Astrocyte (in vitro differentiated cells and primary cell): ENCODE measurements around the gene CFAP58. TPM values are rescaled to one million over a fixed set of nuclear protein-coding genes. Genes with fewer than 3 reads are reported as not detected.

ENCODE experiments used
- DNase-seq: peaks from one replicate; pipeline ENCODE4 v3.0.0-alpha.2; 2010; ENCODE audit warnings: low read depth
- FAIRE-seq: peaks from 2 replicates; lab custom pipeline; 2011; peaks lifted over from hg19 to GRCh38; lab: Jason Lieb, UNC
- H2AFZ ChIP-seq: 2 replicates; pipeline ENCODE4 v1.6.0; 2012; ENCODE audit warnings: low read depth, low read length, inconsistent platforms
- H3K27ac ChIP-seq: 2 replicates; pipeline ENCODE4 v1.5.1; 2011; ENCODE audit warnings: low read depth, low read length, inconsistent platforms
- H3K27me3 ChIP-seq: 2 replicates; pipeline ENCODE4 v1.6.0; 2011; ENCODE audit warnings: low read length, inconsistent platforms; ENCODE audit not compliant: insufficient read depth
- H3K36me3 ChIP-seq: 2 replicates; pipeline ENCODE4 v1.5.1; 2011; ENCODE audit warnings: low read length, inconsistent platforms; ENCODE audit not compliant: insufficient read depth
- H3K4me1 ChIP-seq: 2 replicates; pipeline ENCODE4 v1.5.1; 2011; ENCODE audit warnings: low read length, inconsistent platforms; ENCODE audit not compliant: insufficient read depth
- H3K4me2 ChIP-seq: 2 replicates; pipeline ENCODE4 v1.6.0; 2012; ENCODE audit warnings: low read length, inconsistent platforms
- H3K4me3 ChIP-seq: 2 replicates; pipeline ENCODE4 v1.5.1; 2011; ENCODE audit warnings: low read depth, mild to moderate bottlenecking, low read length, inconsistent platforms; ENCODE audit not compliant: insufficient read depth
- H3K79me2 ChIP-seq: 2 replicates; pipeline ENCODE4 v1.6.0; 2012; ENCODE audit warnings: mild to moderate bottlenecking, low read length, inconsistent platforms; ENCODE audit not compliant: insufficient read depth
- H3K9ac ChIP-seq: 2 replicates; pipeline ENCODE4 v1.6.0; 2012; ENCODE audit warnings: mild to moderate bottlenecking, low read length, inconsistent platforms
- H3K9me3 ChIP-seq: 2 replicates; pipeline ENCODE4 v1.5.1; 2012; ENCODE audit warnings: low read depth, mild to moderate bottlenecking, low read length, inconsistent platforms; ENCODE audit not compliant: insufficient read depth
- H4K20me1 ChIP-seq: 2 replicates; pipeline ENCODE4 v1.6.0; 2012; ENCODE audit warnings: low read length, inconsistent platforms; ENCODE audit not compliant: insufficient read depth
- H3K27ac Mint-ChIP-seq: one replicate; pipeline ENCODE4 v1.8.0; 2021; ENCODE audit warnings: mild to moderate bottlenecking, mixed read lengths; ENCODE audit not compliant: unreplicated experiment
- H3K27me3 Mint-ChIP-seq: one replicate; pipeline ENCODE4 v1.8.0; 2021; ENCODE audit warnings: low read depth, mixed read lengths; ENCODE audit not compliant: unreplicated experiment
- H3K36me3 Mint-ChIP-seq: one replicate; pipeline ENCODE4 v1.8.0; 2021; ENCODE audit warnings: low read depth, mixed read lengths; ENCODE audit not compliant: unreplicated experiment
- H3K4me1 Mint-ChIP-seq: one replicate; pipeline ENCODE4 v1.8.0; 2021; ENCODE audit warnings: low read depth, mixed read lengths; ENCODE audit not compliant: unreplicated experiment
- H3K4me3 Mint-ChIP-seq: one replicate; pipeline ENCODE4 v1.8.0; 2021; ENCODE audit warnings: mild to moderate bottlenecking, moderate library complexity, mixed read lengths; ENCODE audit not compliant: unreplicated experiment
- H3K9me3 Mint-ChIP-seq: one replicate; pipeline ENCODE4 v1.8.0; 2021; ENCODE audit warnings: mild to moderate bottlenecking, mixed read lengths; ENCODE audit not compliant: unreplicated experiment
- EZH2 ChIP-seq: IDR thresholded peaks from 2 replicates; pipeline ENCODE4 v1.6.1; 2012; ENCODE audit warnings: mild to moderate bottlenecking, low read length, inconsistent platforms; ENCODE audit not compliant: insufficient read depth
- total RNA-seq: library from RNA; stranded (reverse); gene quantifications from 2 replicates; pipeline ENCODE4 v1.2.1, GENCODE V29; 2021
- TF ChIP-seq, protein P1 (sequence below): IDR thresholded peaks from 2 replicates; pipeline ENCODE4 v1.5.1; 2011; ENCODE audit warnings: low read depth, mild to moderate bottlenecking, inconsistent platforms, low read length, moderate library complexity; ENCODE audit not compliant: insufficient read depth

The CFAP58 gene
- total RNA-seq, 1 donor from 2014 or later = 0.86 TPM

DNA sequence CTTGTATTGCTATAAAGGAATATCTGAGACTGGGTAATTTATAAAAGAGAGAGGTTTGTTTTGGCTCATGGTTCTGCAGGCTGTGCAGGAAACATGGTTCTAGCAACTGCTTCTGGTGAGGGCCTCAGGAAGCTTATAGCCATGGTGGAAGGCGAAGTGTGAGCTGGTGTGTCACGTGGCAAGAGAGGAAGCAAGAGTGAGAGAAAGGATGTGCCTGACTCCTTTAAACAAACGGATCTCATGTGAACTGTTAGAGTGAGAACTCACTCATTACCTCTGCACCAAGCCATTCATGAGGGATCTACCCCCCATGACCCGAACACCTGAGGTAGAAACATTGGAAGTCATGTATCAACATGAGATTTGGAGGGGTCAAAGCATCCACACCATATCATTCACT is 7.7 kb upstream of the CFAP58 start:
- peaks cover 1% of the 10 kb centered on the region for H3K4me1 Mint-ChIP-seq

DNA sequence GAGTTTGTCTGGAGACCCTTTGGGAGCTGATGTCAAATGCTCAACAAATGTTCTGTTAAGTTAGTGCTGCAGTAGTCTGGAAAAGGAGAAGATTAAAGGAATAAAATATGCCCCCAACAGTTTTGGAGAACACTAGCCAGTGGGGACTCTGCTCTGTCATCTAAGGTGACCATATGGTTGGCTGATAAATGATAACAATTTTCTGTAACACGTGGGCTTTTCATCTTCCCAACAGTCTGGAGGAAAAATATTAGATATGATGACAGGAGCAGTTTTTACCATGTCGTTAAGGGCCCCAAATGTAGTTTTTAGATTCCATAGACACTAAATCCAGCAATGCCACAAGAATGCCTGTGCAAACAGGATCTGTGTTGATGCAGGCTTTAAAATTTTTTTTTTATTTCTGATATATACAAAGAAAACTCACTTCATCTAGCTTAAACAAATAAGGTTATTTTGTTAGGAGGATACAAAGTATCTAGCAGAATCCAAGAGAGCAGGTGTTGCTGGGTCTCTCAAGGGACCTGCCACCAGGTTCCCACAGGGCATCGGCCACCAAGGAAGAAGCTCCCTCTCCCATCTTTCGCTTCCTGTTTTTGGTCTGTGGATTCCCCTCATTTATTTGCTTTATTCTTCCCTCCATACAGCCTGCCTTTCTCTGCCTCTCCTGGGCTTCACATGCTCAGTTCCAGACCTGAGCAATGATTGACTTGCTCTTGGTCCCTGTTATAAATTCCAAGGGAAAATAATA is 6.2 kb upstream of the CFAP58 start:
- H3K9ac ChIP-seq = no peak overlapping the region
- no peaks in the 10 kb centered on the region for H3K79me2 ChIP-seq
- TF ChIP-seq, protein P1, sequence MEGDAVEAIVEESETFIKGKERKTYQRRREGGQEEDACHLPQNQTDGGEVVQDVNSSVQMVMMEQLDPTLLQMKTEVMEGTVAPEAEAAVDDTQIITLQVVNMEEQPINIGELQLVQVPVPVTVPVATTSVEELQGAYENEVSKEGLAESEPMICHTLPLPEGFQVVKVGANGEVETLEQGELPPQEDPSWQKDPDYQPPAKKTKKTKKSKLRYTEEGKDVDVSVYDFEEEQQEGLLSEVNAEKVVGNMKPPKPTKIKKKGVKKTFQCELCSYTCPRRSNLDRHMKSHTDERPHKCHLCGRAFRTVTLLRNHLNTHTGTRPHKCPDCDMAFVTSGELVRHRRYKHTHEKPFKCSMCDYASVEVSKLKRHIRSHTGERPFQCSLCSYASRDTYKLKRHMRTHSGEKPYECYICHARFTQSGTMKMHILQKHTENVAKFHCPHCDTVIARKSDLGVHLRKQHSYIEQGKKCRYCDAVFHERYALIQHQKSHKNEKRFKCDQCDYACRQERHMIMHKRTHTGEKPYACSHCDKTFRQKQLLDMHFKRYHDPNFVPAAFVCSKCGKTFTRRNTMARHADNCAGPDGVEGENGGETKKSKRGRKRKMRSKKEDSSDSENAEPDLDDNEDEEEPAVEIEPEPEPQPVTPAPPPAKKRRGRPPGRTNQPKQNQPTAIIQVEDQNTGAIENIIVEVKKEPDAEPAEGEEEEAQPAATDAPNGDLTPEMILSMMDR = no peak
- no peak for TF ChIP-seq EZH2
- FAIRE-seq (no peak), DNase-seq (no peak)
- H3K4me2 ChIP-seq = no peak overlapping the region
- no peaks in the 10 kb centered on the region for H3K9me3 Mint-ChIP-seq
- H3K4me1 ChIP-seq = peaks cover 21% of the 10 kb centered on the region
- no peaks in the 10 kb centered on the region for H4K20me1 ChIP-seq
- H3K4me3 ChIP-seq = no peak overlapping the region
- no peaks in the 10 kb centered on the region for H3K36me3 Mint-ChIP-seq
- no peaks in the 10 kb centered on the region for H3K9me3 ChIP-seq
- no peaks in the 10 kb centered on the region for H3K36me3 ChIP-seq
- peaks cover 9% of the 10 kb centered on the region for H3K4me1 Mint-ChIP-seq
- no peak overlapping the region for H2AFZ ChIP-seq
- H3K27me3 ChIP-seq = no peaks in the 10 kb centered on the region
- H3K27ac Mint-ChIP-seq = no peak overlapping the region
- no peak overlapping the region for H3K4me3 Mint-ChIP-seq
- H3K27me3 Mint-ChIP-seq = peaks cover 2% of the 10 kb centered on the region
- no peak overlapping the region for H3K27ac ChIP-seq

More for the DNA sequence above, 7.7 kb upstream of the CFAP58 start:
- FAIRE-seq (no peak), DNase-seq (no peak)
- no peaks in the 10 kb centered on the region for H3K36me3 ChIP-seq
- no peak overlapping the region for H3K4me3 Mint-ChIP-seq
- H3K27ac ChIP-seq = no peak overlapping the region
- H3K4me3 ChIP-seq = no peak overlapping the region
- no peaks in the 10 kb centered on the region for H4K20me1 ChIP-seq
- H3K27ac Mint-ChIP-seq = no peak overlapping the region
- no peak overlapping the region for H3K4me2 ChIP-seq
- no peaks in the 10 kb centered on the region for H3K79me2 ChIP-seq
- H2AFZ ChIP-seq = no peak overlapping the region
- H3K9ac ChIP-seq = no peak overlapping the region
- no peak for TF ChIP-seq EZH2
- TF ChIP-seq, protein P1 = no peak
- no peaks in the 10 kb centered on the region for H3K9me3 ChIP-seq
- H3K36me3 Mint-ChIP-seq = no peaks in the 10 kb centered on the region
- no peaks in the 10 kb centered on the region for H3K9me3 Mint-ChIP-seq
- no peaks in the 10 kb centered on the region for H3K27me3 ChIP-seq
- peaks cover 18% of the 10 kb centered on the region for H3K4me1 ChIP-seq
- H3K27me3 Mint-ChIP-seq = peaks cover 2% of the 10 kb centered on the region

DNA sequence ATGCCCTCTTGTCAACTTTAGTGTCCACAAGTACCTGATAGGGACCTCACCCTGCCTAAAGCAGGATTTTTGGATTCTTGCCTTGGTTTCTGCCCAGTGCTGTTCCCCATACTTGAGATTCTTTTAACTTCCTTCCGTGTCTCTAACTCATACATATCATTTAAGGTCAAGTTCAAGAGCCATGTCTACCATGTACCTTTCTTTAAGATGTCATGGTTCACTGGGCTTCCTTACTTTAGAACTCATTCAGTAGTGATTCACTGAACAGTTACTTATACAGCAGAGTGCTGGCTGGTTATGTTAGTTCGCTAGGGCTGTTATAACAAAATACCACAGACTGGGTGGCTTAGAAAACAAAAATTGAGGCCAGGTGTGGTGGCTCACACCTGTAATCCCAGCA is 5.0 kb upstream of the CFAP58 start:
- Histone ChIP-seq H3K27me3 (no peaks in the 10 kb centered on the region), H3K9me3 (no peaks in the 10 kb centered on the region), H3K36me3 (no peaks in the 10 kb centered on the region), H2AFZ (no peak overlapping the region), H3K4me3 (no peak overlapping the region), H4K20me1 (no peaks in the 10 kb centered on the region), H3K4me1 (peaks cover 15% of the 10 kb centered on the region), H3K27ac (no peak overlapping the region), H3K9ac (no peak overlapping the region), H3K79me2 (no peaks in the 10 kb centered on the region), H3K4me2 (no peak overlapping the region)
- no peak overlapping the region for H3K27ac Mint-ChIP-seq
- H3K27me3 Mint-ChIP-seq = peaks cover 4% of the 10 kb centered on the region
- no peaks in the 10 kb centered on the region for H3K36me3 Mint-ChIP-seq
- DNase-seq (no peak), FAIRE-seq (no peak)
- no peaks in the 10 kb centered on the region for H3K9me3 Mint-ChIP-seq
- no peak for TF ChIP-seq EZH2
- TF ChIP-seq, protein P1 = no peak
- H3K4me3 Mint-ChIP-seq = no peak overlapping the region
- peaks cover 9% of the 10 kb centered on the region for H3K4me1 Mint-ChIP-seq
